Sigmoid colon (tissue), 4 donors: ENCODE measurements around the gene IRF2.

Experiments used
- CTCF ChIP-seq, 4 experiments: fragments of 450-650 bp in 3 of 4; fragments of 200-600 bp in 1 of 4; IDR thresholded peaks; one replicate each; pipeline ENCODE4 v1.5.1; 2016 to 2019; ENCODE audit warnings: antibody characterized with exemption in 4 of 4, mild to moderate bottlenecking in 3 of 4, moderate library complexity in 2 of 4
- EP300 ChIP-seq, 4 donors: sonication (generic); formaldehyde crosslinking; IDR thresholded peaks; one replicate each; pipeline ENCODE4 v1.6.1; 2017; ENCODE audit warnings: antibody characterized with exemption in 4 of 4
- POLR2A ChIP-seq, 2 donors: fragments of 450-650 bp; IDR thresholded peaks; one replicate each; pipeline ENCODE4 v1.6.1; 2016; ENCODE audit warnings: antibody characterized with exemption in 2 of 2, mild to moderate bottlenecking in 2 of 2, moderate library complexity in 2 of 2
- POLR2AphosphoS5 ChIP-seq, 4 donors: sonication (generic); formaldehyde crosslinking; IDR thresholded peaks; one replicate each; pipeline ENCODE4 v1.6.1; 2017; ENCODE audit warnings: antibody characterized with exemption in 4 of 4

DNA sequence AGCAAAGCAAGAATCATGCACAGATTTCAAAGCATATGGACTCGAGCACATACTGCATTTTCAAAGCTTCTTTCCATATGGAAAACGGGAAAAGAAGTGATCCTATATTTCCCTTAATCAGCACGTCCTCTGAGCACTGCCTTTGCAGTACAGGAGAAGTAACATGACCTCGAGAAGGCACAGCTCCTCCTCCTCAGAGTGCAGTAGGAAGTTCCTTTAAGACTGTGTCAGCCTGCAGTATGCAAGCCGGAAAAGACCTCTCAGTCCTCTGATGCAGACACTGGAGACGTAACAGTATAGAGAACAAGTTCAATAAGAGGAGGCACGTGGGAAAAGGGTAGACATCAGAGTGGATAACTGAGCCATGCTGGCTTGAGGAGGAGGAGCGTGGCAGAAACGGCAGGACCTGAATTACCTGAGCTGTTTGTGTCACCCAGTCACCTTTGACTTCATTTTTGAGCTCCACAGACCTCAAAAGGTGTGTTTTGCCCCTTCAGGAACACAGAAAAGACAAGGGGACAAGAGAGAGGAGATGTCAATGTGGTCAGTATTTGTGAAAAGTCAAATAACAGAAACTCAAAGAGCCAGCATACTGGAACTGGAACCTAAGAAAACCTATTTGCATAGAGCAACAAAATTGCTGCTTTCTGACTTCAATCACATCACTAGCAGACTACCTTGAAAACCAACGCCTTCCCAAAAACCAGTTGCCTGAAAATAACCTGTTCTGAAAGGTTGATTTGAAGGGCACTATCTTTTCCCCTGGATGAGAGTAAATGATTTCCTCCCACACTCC, 20.8 kb downstream of the IRF2 start:
- no peak for TF ChIP-seq CTCF (IDR thresholded peaks at IDR 0.05)
- no peak for TF ChIP-seq POLR2A (IDR thresholded peaks at IDR 0.05)
- TF ChIP-seq EP300 (IDR thresholded peaks at IDR 0.05), result no peak
- TF ChIP-seq POLR2AphosphoS5 (IDR thresholded peaks at IDR 0.05), result peak in 1 of 4 donors; percentile 35
